Breast epithelium (tissue), 3 donors: Measurements from ENCODE around the gene EIF2B2.
"Not testable (repeated sequence)": the region's sequence is repeated elsewhere in the genome, so short reads cannot be mapped to it uniquely, and the experiment has no call there.

Experiments used
- CTCF ChIP-seq, 3 donors: fragments of 450-650 bp; IDR thresholded peaks; one replicate each; pipeline ENCODE4 v1.5.1; 2016 to 2017; ENCODE audit warnings: antibody characterized with exemption in 3 of 3, mild to moderate bottlenecking in 3 of 3, moderate library complexity in 3 of 3
- POLR2A ChIP-seq: fragments of 450-650 bp; IDR thresholded peaks from one replicate; pipeline ENCODE4 v1.6.1; 2016; ENCODE audit warnings: antibody characterized with exemption, mild to moderate bottlenecking, moderate library complexity
- POLR2AphosphoS5 ChIP-seq, 3 donors: sonication (generic); formaldehyde crosslinking; IDR thresholded peaks; one replicate each; pipeline ENCODE4 v1.6.1; 2017; ENCODE audit warnings: antibody characterized with exemption in 3 of 3

DNA sequence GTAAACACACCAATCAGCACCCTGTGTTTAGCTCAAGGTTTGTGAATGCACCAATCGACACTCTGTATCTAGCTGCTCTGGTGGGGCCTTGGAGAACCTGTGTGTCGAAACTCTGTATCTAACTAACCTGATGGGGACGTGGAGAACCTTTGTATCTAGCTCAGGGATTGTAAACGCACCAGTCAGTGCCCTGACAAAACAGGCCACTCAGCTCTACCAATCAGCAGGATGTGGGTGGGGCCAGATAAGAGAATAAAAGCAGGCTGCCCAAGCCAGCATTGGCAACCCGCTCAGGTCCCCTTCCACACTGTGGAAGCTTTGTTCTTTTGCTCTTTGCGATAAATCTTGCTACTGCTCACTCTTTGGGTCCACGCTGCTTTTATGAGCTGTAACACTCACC is 6.9 kb upstream of the EIF2B2 start:
- not testable (repeated sequence) for TF ChIP-seq CTCF (IDR thresholded peaks at IDR 0.05); POLR2A; POLR2AphosphoS5 (IDR thresholded peaks at IDR 0.05)
